Muscle layer of duodenum (tissue), 2 donors: ENCODE data around the gene PLPPR1.

Source experiments
- H3K27ac ChIP-seq: one replicate; pipeline ENCODE4 v1.7.0; 2013; ENCODE audit warnings: mild to moderate bottlenecking, low read length
- H3K27me3 ChIP-seq: one replicate; pipeline ENCODE4 v1.7.0; 2013; ENCODE audit warnings: low read depth, mild to moderate bottlenecking, control low read depth, low read length
- H3K36me3 ChIP-seq, 2 donors: one replicate each; pipeline ENCODE4 v1.7.0; 2013; ENCODE audit warnings: low read length in 2 of 2, control low read depth in 1 of 2, mild to moderate bottlenecking in 1 of 2; ENCODE audit not compliant: insufficient read depth in 2 of 2, control insufficient read depth in 1 of 2
- H3K4me1 ChIP-seq, 2 donors: one replicate each; pipeline ENCODE4 v1.7.0; 2013; ENCODE audit warnings: low read length in 2 of 2, mild to moderate bottlenecking in 2 of 2, control low read depth in 1 of 2, moderate library complexity in 1 of 2; ENCODE audit not compliant: insufficient read depth in 2 of 2, control insufficient read depth in 1 of 2
- H3K4me3 ChIP-seq, 2 donors: one replicate each; pipeline ENCODE4 v1.7.0; 2013; ENCODE audit warnings: low read length in 2 of 2, low read depth in 1 of 2, mild to moderate bottlenecking in 1 of 2
- H3K9me3 ChIP-seq, 2 donors: one replicate each; pipeline ENCODE4 v1.7.0; 2013; ENCODE audit warnings: low read length in 2 of 2, control low read depth in 1 of 2, mild to moderate bottlenecking in 1 of 2; ENCODE audit not compliant: control insufficient read depth in 1 of 2
- donor health status: healthy.

The PLPPR1 gene

DNA sequence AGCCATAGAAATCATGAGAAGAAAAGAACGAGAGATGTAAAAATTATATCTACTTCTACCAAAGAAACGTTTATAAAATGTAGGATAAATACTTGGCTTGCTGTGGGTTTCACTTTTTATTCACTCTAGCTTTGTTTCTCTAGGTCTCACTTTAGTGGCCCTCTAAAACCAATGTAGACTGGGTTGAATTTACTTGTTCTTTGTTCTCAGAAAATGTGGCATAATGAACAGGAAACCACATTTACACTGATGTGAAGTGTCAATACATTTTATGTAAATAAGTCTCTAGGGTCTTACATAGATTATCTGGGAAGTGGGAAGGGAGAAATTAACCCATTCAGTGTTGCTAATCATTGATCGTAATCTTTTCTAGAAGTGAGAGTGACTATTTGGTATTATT is 58.9 kb downstream of the PLPPR1 start:
- Histone ChIP-seq H3K4me1 (no peaks in the 10 kb centered on the region), H3K4me3 (no peak overlapping the region), H3K27me3 (no peaks in the 10 kb centered on the region), H3K36me3 (no peaks in the 10 kb centered on the region), H3K27ac (no peak overlapping the region), H3K9me3 (no peaks in the 10 kb centered on the region)

DNA sequence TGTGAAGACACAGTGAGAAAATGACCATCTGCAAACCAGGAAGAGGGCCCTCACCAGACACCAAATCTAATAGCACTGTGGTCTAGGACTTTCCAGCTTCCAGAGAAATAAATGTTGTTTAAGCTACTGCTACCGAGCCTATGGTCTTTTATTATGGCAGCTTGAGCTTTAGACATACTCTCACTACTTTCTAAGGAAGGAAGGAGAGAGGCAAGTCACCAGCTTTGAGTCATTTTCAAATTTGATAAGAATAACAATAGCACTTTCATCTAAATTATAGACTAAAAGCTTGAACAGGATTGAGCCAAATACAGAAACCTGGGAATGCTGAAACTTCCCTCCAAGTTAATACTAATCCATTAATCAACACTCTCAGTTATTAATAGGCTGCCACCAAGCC is 64.4 kb downstream of the PLPPR1 start:
- no peaks in the 10 kb centered on the region for H3K4me1 ChIP-seq
- H3K27ac ChIP-seq = no peak overlapping the region
- H3K36me3 ChIP-seq = no peaks in the 10 kb centered on the region
- no peak overlapping the region for H3K4me3 ChIP-seq
- H3K27me3 ChIP-seq = no peaks in the 10 kb centered on the region
- no peaks in the 10 kb centered on the region for H3K9me3 ChIP-seq

DNA sequence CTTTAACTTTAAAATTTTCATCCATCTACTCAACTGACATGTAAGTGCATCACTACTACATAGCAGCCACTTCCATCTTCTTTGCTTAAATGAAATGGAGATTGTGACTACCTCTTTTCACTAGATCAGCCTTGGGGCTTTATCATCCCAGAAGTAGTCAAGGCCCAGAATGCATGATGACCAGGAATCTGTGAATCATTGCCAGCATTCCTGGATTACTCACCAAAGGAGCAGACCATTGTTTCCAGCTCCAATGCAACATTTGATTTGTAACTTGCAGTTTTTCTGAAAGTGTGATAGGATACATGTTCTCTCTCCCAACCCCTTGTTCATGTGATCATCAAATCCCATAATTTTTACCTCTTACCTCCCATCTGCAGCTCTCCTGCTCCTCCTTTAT is 65.1 kb downstream of the PLPPR1 start:
- Histone ChIP-seq H3K36me3 (no peaks in the 10 kb centered on the region), H3K27ac (no peak overlapping the region), H3K9me3 (no peaks in the 10 kb centered on the region), H3K27me3 (no peaks in the 10 kb centered on the region), H3K4me1 (no peaks in the 10 kb centered on the region), H3K4me3 (no peak overlapping the region)

DNA sequence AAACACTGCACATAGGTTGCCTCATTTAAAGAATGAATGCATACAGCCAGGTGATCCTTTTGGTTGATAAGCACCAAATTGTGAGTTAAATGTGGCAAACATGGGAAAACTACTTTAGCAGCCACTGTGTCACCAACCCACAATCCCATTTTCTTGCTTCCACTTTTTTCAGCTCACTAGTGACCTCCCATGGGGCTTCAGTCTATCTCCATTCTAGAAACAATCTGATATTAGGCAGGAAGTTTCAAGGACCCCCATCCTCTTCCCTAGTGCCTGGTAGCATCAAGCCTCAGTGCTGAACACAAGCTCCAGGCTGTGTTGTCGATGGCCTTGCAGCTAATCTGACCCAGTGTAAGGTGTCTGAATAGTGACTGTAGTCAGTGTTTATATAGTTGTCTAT is 66.2 kb downstream of the PLPPR1 start:
- no peak overlapping the region for H3K4me3 ChIP-seq
- H3K27ac ChIP-seq = no peak overlapping the region
- H3K9me3 ChIP-seq = no peaks in the 10 kb centered on the region
- H3K36me3 ChIP-seq = no peaks in the 10 kb centered on the region
- no peaks in the 10 kb centered on the region for H3K27me3 ChIP-seq
- H3K4me1 ChIP-seq = no peaks in the 10 kb centered on the region

DNA sequence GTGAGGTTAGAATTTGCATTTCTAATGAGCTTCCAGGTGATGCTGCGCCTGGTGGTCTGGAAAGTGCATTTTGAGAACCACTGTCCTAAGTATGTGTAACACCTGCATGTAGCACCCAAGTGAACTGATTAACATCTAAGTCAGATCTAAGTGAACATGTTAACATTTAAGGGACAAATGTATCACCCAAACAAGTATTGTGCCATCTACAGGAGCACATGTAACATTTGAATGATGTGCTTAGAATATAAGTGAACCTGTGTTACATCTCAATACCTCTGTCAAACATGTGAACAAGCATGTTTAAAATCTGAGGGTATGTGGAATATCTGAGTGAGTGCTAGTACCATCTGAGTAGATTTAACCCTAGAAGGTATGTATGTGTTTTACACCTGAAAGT is 68.7 kb downstream of the PLPPR1 start:
- Histone ChIP-seq H3K4me1 (no peaks in the 10 kb centered on the region), H3K36me3 (no peaks in the 10 kb centered on the region), H3K27me3 (no peaks in the 10 kb centered on the region), H3K27ac (no peak overlapping the region), H3K9me3 (no peaks in the 10 kb centered on the region), H3K4me3 (no peak overlapping the region)

DNA sequence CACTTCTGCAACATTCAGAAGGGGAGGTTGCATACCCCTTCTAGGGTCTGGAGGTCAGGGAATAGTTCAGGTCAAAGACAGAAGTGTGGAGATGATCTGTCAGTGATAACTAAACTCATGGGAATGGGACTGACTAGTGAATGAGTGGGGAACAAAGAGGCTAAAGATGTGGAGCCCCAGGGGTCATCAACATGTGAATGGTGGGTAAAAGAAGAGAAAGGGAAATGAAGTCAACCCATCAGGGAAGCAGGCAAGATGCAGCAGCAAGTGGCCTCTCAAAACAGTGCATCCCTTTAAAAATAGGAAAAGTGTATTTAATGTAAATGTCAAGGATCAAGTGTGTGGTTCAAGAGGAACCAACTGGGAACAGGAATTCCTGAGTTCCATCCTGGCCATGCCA is 69.9 kb downstream of the PLPPR1 start:
- no peak overlapping the region for H3K4me3 ChIP-seq
- H3K36me3 ChIP-seq = no peaks in the 10 kb centered on the region
- no peaks in the 10 kb centered on the region for H3K4me1 ChIP-seq
- H3K27ac ChIP-seq = no peak overlapping the region
- no peaks in the 10 kb centered on the region for H3K27me3 ChIP-seq
- no peaks in the 10 kb centered on the region for H3K9me3 ChIP-seq

DNA sequence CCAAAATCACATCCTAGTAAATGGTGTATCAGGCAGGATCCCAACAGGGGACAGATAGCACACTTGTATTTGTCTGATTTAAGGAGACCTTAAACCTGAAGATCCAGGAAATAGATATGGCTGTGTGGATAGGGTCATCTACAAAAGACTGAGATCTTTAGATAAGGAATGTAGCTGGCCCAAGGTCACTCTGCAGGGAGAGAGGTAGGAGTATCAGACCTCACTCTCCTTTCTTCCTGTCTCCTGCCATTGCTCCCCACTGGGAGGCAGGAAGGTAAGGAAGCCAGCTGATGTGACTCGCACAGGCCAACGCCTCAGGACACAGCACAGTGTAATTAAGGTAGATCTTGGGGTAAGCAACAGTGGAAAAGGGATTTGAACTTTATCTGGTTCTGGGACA is 85.8 kb downstream of the PLPPR1 start:
- no peaks in the 10 kb centered on the region for H3K9me3 ChIP-seq
- no peaks in the 10 kb centered on the region for H3K27me3 ChIP-seq
- H3K27ac ChIP-seq = no peak overlapping the region
- H3K36me3 ChIP-seq = no peaks in the 10 kb centered on the region
- no peak overlapping the region for H3K4me3 ChIP-seq
- no peaks in the 10 kb centered on the region for H3K4me1 ChIP-seq

DNA sequence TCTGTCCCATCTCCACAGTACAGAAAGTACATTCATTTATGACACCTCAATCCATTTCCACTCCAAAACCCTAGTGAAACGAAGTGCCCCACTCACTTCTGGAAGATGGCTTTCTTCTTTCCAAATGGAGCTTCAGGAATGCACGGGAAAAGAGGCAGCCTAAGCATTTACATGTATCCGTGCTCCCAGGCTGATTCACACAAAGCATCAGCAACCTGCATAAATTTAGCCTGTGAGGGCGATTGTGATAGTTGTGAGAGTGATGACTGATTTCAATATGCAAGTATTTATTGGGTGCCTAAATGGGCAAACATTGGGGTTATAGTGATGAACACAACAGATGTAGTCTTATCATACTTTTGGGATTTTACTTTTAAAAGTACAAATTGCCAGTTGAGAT is 86.6 kb downstream of the PLPPR1 start:
- no peak overlapping the region for H3K27ac ChIP-seq
- H3K27me3 ChIP-seq = no peaks in the 10 kb centered on the region
- no peaks in the 10 kb centered on the region for H3K9me3 ChIP-seq
- H3K36me3 ChIP-seq = no peaks in the 10 kb centered on the region
- no peak overlapping the region for H3K4me3 ChIP-seq
- H3K4me1 ChIP-seq = no peaks in the 10 kb centered on the region

DNA sequence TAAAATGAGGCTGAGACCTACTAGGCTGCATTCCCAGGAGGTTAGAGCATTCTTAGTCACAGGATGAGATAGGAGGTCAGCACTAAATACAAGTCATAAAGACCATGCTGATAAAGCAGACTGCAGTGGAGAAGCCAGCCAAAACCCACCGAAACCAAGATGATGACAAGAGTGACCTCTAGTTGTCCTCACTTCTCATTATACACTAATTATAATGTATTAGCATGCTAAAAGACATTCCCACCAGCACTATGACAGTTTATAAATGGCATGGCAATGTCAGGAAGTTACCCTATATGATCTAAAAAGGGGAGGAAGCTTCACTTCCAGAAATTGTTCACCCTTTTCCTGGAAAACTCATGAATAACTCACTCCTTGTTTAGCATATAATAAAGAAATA is 88.6 kb downstream of the PLPPR1 start:
- no peaks in the 10 kb centered on the region for H3K9me3 ChIP-seq
- no peaks in the 10 kb centered on the region for H3K4me1 ChIP-seq
- H3K27ac ChIP-seq = no peak overlapping the region
- H3K4me3 ChIP-seq = no peak overlapping the region
- H3K36me3 ChIP-seq = no peaks in the 10 kb centered on the region
- H3K27me3 ChIP-seq = no peaks in the 10 kb centered on the region

DNA sequence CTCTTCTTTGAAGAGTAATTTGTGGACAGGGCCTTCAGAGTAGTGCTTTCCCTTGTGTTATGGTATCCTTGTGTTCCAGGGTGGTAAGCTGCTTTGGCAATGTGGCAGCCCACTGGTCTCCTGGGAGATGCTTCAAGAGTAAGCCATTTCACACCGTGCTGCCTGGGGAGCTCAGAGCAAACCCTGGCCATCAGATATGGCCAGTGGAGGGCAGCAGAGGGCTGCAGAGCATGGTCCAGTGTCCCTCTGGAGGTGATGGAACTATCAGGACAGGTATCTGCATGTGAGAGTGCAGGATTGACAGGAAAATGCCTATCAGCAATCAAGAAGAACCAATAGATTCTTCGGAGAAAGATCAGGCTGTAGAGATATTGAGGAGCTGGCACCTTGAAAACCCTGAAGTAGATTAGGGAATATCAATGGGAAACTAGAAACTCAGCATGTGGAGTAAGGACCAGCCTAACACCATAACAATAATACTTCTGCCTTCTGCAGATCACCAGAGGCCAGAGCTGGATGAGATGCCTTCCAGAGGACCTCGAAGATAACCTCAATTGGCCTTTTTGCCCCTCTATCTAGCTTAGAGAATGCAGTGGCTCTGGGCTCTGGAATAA is 90.8 kb downstream of the PLPPR1 start:
- Histone ChIP-seq H3K36me3 (no peaks in the 10 kb centered on the region), H3K27ac (no peak overlapping the region), H3K27me3 (no peaks in the 10 kb centered on the region)

DNA sequence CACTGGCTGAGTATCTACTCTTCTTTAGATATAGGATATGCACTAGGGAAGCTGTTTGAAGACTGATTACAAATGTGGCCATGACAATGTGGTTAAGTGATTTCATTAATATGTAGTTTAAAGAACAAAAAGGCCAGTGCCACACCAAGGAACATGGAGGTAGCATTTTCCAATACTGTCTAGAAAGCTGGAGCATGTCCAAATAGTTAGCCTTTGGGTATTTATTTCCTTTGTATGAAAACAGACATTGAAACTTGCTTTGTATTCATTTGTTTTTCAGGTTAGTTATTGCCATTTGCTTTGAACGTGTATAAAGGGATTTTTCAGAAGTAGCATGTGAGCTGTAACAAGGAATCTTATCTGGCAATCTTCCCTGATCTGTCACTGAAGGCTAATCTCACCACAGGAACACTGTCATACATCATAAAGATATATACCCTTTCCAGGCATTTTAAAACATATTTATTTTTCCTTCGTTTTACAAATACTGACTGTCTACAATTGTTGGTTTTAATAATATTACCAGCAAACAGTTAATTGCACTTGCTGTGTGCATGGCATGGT is 93.4 kb downstream of the PLPPR1 start:
- H3K27ac ChIP-seq = no peak overlapping the region
- H3K4me3 ChIP-seq = no peak overlapping the region
- no peaks in the 10 kb centered on the region for H3K36me3 ChIP-seq
- H3K9me3 ChIP-seq = peaks cover 0 to 9% of the 10 kb centered on the region in 2 donors
- H3K4me1 ChIP-seq = no peaks in the 10 kb centered on the region
- no peaks in the 10 kb centered on the region for H3K27me3 ChIP-seq

More for the DNA sequence above, 90.8 kb downstream of the PLPPR1 start:
- Histone ChIP-seq H3K9me3 (peaks cover 0 to 3% of the 10 kb centered on the region in 2 donors), H3K4me1 (no peaks in the 10 kb centered on the region), H3K4me3 (no peak overlapping the region)

DNA sequence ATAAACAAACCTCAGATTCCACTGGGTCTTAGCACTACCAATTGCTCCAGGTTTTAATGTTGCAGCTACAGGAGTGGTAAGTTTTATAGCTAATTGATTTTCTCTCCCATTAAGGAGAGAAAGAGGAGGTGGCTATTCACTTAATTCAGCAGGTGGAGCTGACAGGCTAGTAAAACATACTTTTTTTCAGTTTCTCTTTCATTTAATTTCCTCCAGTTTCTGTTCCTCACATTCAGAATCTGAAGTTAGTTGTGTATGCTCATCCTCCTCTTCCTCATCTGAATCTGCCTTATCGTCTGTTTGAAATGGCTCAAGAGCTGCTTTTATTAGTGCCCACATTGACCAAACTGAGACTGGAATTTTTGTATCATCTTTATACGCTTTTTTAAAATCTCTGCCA is 98.0 kb downstream of the PLPPR1 start:
- H3K36me3 ChIP-seq = no peaks in the 10 kb centered on the region
- peaks cover 0 to 18% of the 10 kb centered on the region in 2 donors for H3K9me3 ChIP-seq
- H3K4me1 ChIP-seq = no peaks in the 10 kb centered on the region
- no peak overlapping the region for H3K4me3 ChIP-seq
- no peak overlapping the region for H3K27ac ChIP-seq
- no peaks in the 10 kb centered on the region for H3K27me3 ChIP-seq
